HG03571 (cell line): ENCODE measurements around the gene PRG3.

Experiments
- ATAC-seq: cut with Tn5 transposase; IDR thresholded peaks from one replicate; pipeline ENCODE4 v1.9.1; 2021; ENCODE audit not compliant: unreplicated experiment

PRG3 gene, protein sequence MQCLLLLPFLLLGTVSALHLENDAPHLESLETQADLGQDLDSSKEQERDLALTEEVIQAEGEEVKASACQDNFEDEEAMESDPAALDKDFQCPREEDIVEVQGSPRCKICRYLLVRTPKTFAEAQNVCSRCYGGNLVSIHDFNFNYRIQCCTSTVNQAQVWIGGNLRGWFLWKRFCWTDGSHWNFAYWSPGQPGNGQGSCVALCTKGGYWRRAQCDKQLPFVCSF

DNA sequence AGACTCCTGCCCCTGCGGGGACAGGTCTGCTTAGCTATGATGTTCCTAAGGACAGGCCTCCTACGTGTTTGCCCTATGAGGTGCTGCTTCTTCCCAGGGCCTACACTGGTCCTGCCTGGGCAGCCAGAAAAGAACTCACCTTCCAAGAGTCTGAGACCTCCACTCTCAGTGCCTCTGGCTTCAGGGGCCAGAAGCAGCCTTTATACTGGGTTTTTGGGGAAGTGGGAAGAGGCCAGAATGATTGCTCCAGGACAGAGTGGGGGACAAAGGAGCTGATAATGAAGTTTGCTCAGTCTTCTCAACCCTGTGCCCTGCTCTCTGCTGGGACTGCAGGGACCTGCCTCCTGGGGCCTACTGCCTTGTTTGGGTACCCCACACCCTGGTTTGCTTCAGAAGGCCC, at the start of gene PRG3:
Gene PRG3, minus strand, starts transcription at position 176 of the 400 bp plus-strand sequence. CDS start 442 bp downstream, outside the sequence.
- ATAC-seq: no peak

DNA sequence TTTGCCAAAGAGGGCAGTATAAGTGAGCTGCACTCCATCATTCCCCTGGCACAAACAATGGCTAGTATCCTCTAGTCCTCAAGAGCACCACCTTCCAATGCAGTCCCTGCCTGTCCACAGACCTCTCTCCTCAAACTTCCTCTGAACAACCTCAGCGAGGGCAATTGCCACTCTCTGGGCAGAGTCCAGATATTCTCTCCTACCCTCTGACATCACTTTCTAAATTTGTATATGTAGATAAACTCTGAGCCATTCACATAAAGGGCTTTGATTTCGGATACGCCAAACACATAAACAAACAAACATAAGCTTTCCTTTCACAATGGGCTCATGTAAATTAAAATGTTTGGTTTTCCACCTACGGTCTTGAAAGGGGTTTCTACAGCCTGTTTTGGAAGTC, 49.0 kb upstream of the PRG3 start:
- no peak for ATAC-seq

DNA sequence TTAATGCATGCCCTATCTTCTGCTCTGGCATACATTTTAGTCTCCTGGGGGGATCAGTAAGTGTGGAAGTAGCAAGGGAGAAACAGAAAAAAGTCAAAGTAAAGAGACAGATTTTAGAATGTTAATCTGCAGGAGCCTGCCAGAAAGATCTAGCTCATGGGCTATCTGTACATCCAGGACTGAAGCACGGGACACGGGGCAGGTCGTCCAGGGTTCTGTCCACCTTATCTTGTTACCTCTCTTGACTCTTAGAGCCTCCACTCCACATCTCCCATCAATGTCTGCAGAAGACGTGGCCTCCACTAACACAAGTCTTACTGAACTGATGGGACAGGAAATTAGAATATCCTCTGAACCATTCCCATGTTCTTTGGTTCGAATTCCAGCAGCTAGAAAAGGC, 47.7 kb upstream of the PRG3 start:
- no peak for ATAC-seq

DNA sequence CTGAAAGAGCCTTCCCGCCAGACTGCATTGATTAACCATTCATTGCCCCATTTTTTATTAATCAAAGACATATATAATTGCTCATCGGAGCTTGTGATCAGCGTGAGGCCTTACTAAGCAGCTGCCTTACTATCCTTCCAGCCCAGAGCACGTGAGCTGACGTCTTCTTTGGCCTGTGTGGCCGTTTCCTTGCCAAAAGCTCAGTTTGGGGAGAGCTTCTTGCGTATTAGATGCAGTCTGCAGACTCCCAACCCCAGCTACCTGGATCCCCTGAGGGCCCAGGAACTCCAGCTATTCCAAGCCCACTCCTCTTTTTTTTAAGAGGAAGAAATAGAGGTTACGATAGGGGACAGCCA, 46.8 kb upstream of the PRG3 start:
- ATAC-seq: no peak

DNA sequence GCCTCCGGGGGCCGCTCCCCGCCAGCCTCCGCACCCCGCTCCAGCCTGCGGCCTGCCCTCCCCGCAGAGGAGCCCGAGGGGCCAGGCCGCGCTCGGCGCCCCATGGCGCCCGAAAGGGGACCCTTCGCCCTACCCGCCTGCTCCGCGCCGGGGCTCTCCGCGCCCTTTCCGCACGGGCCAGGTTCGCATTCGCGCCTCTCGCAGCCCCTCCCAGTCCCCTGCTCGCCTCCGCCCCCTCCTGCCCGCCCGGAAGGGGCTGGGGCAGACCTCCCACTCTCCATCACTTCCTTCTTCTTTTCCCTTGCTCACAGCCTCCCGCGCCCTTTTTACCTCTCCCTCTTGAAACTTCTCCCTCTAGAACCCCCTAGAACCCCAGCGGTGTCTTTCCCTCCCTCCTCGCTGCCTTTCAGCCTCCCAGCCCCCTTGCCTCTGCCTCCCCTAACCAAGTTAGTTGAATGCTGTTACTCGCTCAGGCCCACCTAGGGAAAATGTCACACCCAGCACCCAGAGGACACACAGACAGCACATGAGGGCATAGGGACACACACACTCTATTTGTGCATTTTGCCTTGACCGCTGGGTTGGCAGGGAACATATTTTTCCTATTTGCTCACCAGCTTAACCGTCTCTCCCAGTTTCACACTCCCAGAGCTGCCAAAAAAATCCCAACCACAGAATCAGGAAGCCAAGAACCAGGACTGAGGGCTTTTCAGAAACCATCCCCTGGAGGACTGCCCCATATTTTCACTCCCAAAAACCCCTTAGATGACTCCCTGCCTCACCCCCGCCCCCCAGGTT, 46.2 kb upstream of the PRG3 start, which contains the start of gene SLC43A3:
Gene SLC43A3, minus strand, starts transcription at position 193 of the 798 bp plus-strand sequence. CDS start 949 bp downstream, outside the sequence.
- ATAC-seq: peak; percentile 52

DNA sequence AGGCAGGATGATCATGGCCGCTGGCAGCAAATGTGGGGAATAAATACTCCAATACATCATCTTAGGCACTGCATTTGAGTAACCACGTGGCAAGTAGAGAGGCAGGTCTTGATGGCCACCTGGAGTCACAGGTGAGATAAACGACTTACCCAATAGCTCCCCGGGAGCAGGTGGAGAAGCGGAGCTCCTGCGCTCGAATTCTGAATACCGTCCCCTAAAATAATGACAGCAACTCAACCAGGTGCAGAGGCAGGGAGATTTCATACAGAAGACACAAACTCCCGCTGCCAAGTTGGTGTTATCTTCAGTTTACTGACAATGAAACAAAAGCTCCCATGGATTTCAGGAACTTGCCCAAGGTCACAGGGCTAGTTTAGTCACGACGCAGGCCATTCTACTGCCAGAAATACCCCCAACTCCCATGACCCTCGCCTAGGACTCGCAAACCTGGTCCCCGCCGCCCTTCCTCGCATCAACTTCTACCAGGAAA, 45.5 kb upstream of the PRG3 start:
- peak; percentile 3 for ATAC-seq

DNA sequence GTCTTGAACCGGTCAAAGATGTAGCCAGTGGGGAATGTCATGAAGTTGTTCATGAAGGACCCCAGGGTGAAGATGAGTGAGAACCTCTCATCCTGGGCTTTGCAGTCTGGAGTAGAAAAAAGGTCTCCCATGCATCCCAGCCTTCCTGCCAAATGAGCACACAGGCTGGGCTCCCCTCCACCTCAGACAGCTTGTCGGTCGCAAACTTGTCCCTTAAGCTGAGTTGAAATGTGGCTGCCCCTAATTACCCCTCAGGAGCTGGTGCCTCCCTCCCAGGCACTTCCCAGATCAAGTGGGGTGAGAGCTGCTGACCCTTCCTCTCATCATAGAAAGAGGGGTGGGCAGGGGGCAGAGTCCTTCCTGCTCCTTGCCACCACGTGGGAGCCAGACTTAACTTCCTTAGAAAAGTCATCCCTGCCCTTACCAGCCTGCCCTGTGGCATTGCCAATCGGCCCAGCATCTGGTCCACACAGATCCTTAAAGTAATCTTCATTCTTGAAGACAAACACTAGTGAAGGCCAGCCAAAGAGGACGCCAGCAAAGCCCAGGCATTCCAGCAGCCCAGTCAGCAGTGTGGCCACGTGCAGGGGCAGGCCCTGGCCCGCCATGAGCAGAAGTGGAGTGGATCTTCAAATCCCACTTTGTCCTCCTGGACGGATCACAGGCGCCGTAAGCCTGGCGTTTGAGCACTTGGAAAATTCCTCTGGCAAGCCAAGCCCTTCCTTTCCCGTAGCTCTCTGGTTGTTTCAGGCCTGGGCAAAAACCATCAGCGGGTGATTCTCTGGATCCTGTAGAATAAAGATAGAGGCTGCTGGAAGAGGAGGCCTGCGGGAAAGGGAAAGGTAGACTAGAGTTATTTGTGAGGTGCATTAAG, 44.9 kb upstream of the PRG3 start:
- ATAC-seq: no peak

DNA sequence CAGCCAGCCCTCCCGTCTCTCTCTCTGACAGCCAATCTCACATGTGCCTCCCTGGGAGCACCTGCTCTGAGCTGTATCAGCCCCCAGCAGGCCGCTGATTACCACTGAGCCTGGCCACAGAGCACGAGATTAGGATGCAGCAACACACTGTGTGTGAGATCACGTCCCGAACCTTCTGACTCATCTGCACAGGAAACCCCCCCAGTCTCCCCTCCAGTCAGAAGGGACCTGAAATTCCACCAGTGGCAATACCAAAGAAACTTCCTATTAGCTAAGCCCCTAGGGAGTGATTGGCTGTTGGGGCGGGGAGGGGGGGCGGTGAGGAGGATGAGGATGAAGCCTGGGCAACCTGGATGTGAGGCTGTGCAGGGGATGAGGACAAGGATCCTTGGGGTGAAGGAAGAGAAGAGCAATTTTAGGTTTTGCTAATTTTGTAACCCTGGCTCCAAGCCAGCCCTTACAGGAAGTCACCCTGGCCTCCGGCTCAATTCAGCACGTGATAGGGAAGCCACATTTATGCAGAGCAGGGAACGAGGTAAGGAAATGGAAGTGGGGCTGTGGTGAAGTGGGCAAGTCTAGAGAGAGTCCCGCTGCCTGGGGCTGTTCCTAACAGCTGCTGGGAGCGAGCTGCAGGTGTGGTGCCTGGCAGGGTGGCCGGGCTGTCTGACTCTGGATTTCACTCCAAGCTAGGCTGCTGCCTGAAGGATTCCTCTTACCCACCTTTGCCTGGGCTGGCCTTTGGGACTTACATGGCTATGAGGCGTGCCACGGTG, 44.0 kb upstream of the PRG3 start:
- peak; percentile 93 for ATAC-seq

DNA sequence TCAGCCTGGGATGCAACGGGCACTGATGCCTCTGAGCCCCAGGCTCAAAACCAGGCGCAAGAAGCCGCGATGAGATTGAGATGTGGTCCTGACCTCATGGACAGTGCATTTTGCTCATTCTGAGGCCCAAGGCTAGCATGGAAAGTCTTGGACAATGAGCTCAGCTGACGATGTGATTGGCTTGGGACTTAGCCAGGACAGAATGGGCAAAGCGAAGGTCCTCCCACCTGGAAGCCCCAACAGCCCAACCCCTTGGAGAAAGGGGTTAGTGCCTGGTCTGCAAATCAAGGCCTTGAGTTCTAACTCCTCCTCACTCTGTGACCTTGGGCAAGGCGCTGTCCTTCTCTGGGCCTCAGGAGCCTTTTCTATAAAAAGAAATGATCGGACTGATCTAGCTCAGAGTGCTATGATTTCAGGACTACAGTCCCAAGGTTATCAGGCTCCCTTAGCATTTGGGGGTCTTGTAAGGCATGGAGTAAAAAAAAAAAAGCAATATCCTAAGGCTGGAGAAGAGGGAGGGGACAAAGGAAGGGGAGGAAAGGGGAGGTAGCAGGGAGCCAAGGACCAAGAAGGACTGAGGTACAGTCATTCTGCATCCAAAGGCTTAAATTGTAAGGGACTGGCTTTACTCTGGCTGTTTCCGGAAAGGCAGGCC, 43.3 kb upstream of the PRG3 start:
- ATAC-seq: no peak

DNA sequence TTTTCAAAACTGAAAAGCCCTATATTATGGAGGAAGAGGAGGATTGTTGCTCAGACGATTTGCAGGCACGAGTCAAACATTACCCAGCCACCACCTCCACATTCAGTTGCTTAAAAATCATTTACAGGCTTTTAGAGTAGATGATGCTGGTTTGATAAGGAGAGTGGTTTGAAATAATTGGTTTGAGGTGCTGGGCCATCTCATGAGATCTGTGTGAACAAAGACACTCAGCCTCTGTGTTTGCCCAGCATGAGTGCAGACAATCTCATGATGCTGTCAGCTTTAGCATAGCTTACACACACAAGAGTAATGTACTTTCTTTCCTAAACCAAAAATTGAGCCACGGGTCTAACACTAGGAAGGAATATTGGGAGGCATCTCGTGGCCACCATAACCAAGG, 41.7 kb upstream of the PRG3 start:
- no peak for ATAC-seq

DNA sequence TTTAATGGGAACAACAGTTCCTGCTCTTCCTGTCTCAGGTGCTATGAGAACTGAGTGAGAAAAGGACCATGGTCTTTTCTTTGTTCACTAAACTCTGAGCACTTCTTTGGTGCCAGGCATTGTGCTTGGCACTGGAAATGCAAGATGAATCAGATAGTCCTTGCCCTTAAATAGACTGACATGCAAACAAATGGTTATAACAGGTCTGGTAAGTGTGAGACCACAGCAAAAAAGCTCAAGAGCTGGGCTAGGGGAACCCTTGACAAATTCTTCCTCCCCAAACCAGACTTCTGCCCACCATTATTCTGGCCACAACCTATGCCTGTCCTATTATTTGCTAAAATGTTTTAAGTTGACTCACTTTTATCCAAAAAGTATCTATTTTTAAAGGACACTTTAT, 40.9 kb upstream of the PRG3 start:
- no peak for ATAC-seq

DNA sequence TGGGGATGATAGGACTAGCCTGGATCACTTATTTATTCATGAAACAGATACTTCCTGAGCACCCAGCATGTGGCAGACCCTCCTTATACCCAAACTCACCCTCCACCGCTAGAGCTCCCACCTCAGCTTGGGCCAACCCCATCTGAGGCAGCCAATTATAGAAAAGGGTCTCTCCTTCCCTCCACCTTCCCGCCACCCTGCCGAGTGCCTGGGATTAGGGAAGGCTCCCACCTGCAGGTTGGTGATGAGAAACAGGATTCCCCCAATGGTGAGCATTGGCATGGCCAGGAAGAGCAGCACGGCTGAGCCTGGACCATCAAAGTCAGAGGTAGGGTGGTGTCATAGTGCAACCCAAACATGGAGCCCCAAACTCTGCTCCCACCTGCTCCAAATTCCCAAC, 40.1 kb upstream of the PRG3 start:
- ATAC-seq: no peak

DNA sequence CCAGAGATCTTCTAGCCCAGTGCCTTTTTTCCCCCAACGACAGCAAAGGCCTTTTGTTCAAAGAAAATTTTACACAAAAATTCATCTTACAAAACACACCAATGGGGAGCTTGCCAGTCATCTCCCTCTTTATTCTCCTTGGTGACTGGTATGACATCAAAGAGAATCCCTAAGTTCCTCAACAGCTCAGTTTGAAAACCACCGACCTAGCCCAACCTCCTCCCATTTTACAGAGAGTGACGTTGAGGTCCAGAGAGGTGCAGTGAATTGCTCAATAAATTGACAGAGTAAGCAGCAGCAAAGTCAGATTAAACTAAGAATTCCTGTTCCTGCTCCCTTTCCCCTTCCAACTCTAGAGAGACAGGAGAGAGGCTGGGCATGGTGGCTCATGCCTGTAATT, 38.2 kb upstream of the PRG3 start:
- ATAC-seq: no peak

DNA sequence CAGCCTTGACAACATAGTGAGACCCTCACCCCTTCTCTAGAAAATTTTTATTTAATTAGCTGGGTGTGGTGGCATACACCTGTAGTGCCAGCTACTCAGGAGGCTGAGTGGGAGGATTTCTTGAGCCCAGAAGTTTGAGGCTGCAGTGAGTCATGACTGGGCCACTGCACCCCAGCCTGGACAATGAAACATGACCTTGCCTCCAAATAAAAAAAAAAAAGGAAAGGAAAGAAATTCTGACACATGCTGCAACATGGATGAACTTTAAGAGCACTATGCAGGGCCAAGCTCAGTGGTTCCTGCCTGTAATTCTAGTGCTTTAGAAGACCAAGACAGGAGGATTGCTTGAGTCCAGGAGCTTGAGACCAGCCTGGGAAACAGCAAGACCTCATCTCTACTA, 37.2 kb upstream of the PRG3 start:
- no peak for ATAC-seq

DNA sequence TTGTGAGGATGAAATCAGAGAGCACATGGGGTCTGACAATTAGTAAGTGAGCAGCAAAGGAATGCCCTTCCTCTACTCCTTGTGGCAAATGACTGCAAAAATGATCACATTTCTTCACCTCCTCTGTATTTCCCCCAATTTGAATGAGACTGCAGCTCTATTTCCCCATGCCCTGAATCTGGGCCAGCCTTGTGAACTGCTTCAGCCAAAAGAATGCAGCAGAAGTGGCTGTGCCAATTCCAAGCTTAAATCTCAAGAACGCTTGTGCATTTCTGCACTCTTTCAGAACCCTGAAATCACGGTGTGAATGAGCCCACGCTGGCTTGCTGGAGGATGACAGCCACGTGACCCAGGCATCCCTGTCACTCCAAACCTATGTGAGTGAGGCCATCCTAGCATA, 36.1 kb upstream of the PRG3 start:
- no peak for ATAC-seq

DNA sequence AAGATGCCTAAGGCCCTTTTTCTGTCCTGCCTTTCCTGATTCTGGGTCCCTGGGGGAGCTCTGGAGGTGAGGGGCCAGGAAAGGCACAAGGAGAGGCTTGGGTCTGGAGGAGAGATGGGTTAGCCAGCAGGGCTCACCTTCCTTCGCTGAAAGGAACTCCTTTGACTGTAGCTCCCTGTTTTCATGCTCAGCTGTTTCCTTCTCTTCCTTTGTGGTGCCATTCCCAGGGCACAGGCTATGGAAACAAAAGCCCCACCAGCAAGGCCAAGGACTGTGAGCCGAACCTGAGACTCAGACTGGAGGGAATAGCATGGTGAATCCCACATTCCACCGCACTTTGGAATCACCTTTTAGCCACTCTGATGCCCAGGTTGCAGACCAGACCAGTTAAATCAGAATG, 35.5 kb upstream of the PRG3 start:
- ATAC-seq: no peak

DNA sequence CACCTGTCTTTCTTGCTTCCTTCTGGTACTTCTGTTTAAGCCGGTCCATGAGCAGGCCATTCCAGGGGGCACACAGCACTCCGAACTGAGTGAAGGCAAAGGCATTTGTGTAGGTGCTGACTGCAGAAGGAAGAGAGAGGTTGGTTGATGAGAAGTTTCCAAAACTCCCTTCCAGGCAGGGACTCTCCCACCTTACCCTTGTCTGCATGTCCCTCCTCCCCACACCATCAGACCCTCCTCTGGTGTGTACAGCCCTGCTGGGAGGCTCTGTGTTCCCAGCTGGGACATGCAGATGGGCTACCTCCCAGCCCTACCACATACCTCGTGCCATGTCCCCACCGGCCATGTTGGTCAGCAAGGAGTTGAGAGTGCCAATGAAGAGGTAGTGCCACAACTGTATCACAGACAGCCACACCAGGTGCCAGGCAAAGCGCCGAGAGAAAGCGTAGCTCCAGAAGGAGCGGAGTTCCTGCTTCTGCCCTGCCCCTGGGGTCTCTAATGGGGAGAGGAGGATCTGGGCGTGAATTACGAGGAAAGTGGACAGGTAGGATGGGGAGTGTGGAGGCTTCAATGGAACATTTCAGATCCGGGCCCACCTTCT, 33.8 kb upstream of the PRG3 start:
- ATAC-seq: no peak

DNA sequence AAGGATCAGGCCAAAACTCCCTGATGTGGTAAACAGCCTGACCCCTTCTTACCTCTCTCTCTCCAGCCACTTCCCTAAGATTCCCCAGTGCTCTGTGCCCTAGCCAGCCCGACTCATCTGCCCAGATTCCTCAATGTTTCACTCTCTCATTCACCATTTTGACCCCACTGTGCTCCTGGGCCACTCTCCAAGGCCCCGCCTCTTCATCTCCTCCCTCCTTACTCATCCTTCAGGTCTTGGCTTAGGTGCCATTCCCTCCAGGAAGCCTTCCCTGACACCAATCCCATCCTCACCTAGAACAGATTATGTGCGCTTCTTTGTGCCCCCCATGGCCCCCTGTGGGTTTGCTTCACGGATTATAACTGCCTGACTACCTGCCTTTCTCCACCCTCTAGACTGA, 32.7 kb upstream of the PRG3 start:
- ATAC-seq: no peak

DNA sequence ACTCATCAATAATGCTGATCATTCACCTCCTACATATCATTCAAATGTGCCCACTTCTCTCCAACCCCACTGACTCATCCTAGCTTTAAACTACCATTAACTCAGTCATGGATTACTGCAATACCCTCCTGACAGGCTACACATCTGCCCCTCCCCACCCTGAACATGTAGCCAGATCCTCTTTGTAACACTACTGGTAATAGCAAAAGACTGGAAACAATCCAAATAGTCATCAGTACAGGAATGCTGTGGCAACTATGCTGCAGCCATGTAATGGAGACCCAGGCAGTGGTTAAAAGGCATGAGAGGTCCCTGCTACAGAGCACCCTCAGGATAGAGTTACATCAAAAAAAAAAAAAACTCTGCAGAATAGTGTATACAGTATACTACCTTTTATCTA, 29.3 kb upstream of the PRG3 start:
- no peak for ATAC-seq
